DLD1 (cell line): Measurements from ENCODE around the gene CLMP.
"Not testable (repeated sequence)": the region's sequence is repeated elsewhere in the genome, so short reads cannot be mapped to it uniquely, and the experiment has no call there.

Source experiments
- in situ Hi-C: cut with HindIII; loops from 2 replicates; pipeline ENCODE4 v1.10.0; 2017; ENCODE audit warnings: low sequenced_read_pairs

CLMP gene

DNA sequence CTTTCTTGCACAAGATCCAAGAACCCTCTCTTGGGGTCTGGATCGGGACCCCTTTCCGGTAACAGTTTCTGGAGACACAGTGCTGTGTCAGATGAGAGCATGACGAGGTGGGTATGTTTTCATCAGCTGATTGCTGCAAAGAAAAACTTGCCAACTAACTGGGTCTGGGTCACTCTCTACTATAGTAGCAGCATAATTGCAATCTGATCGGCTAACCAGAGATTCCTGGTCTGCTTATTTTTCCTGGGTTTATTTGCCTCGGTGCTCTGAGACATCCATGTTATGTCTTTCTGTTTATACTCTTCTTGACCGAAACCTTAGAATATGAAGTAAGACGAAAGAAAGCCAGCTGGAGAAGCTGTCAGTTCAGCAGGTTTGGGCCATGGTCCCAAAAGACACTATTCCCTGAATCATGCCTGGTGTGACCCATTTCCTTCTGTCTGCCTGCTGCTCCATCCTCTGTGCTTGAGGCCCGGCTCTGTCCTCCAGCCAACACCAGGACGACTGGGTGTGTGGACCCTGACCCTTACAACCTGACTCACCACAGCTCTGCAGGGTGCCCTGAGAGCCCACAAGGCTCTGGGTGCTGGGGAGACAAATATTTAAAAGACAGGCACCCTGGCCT is 24.1 kb upstream of the CLMP start:
- in situ Hi-C loops: no loop called here

DNA sequence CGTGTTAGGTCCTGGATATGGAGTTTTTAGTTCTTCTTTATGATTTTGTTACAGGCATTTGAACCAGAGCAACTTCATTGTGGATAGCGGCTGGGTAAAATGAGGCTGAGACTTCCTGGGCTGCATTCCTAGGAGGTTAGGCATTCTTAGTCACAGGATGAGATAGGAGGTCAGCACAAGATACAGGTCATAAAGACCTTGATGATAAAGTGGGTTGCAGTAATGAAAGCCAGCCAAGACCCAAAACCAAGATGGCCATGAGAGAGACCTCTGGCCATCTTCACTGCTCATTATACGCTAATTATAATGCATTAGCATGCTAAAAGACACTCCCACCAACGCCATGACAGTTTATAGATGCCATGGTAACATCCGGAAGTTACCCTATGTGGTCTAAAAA is 23.4 kb upstream of the CLMP start:
- in situ Hi-C loops: no loop called here

DNA sequence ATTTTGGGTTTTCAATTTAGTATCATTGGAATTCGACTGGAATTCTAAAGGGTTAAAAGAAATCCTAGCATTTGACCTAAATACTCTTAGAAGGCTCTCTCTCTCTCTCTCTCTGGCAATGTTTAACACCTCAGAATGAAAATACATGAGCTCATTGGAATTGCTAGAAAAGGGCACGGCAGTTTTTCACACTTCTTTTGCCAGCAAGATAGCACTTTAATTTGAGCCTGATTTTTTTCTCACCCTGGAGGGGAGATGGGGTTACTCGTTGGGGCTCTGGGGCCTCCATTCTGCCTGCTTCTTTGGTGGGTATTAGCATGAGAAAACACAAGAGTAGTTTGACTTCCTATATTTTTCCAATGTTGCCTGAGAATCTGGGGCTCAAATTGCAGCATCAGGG is 22.8 kb upstream of the CLMP start:
- in situ Hi-C loops: no loop called here

DNA sequence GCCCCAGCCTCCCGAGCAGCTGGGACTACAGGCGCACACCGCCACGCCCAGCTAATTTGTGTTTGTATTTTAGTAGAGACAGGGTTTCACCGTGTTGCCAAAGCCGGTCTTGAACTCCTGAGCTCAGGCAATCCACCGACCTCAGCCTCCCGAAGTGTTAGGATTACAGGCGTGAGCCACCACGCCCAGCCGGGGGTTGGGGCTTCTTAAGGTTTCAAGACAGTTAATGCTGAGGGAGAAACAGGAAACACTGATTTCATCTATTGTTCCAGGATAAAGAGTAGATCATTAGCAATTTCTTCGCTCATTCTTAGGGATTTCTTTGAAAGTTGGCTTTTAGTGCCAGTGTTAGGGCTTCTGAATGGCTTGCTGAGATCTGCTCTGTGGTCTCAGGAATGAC is 21.2 kb upstream of the CLMP start:
- in situ Hi-C loops: no loop called here

DNA sequence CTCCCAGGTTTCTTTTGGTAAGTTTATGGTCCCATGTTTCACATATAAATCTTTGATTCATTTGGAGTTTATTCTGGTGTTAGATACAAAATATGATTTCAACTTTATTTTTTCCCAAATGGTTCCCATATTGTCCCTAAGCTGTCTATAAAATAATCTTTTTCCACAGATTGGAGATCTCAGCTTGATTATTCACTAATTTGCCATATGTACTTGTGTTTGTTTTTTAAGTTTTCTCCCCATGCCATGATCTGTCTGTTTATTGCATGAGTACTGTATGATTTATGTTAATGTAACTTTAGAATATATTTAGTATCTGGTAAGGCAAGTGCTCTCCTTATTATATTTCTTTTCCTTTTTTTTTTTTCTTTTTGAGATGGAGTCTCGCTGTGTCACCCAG is 19.9 kb upstream of the CLMP start:
- in situ Hi-C loops: no loop called here

DNA sequence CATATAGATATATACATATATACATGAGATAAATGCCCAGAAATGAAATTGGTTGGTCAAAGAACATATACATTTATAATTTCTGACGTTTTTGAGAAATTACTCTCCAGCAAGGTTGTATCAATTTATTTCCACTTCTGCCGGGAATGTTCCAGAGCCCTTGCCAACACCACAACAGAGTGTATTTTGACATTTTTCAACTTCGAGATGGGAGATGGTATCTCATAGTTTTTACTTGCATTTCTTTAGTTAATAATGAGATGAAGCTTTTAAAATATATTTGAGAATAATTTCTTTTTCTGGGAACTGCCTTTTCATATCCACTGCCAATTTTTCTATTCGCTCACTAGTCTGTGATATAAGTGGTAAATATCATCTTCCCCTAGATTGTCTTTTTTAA is 19.3 kb upstream of the CLMP start:
- in situ Hi-C loops: no loop called here

DNA sequence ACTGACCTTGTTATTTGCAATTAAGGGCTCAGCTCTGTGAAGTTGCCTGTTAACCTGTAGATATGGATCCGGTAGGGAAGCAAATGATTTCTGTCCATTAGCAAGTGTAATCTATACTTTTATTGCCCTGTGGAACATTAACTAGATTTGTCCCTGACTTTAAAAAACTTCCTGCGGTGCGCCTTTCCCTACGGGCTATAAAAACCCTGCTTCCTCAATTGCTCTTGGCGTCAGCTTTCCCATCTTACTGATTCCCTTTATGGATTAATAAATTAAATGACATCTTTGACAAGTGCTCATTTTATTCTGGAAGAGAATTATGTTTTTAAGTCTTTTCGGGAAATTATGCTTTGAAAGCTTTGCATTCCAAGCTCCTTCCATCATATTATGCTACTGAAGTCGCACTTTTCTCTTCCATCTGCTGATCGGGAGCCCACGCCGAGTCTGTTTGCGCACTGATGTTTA is 18.3 kb upstream of the CLMP start:
- in situ Hi-C loops: no loop called here

DNA sequence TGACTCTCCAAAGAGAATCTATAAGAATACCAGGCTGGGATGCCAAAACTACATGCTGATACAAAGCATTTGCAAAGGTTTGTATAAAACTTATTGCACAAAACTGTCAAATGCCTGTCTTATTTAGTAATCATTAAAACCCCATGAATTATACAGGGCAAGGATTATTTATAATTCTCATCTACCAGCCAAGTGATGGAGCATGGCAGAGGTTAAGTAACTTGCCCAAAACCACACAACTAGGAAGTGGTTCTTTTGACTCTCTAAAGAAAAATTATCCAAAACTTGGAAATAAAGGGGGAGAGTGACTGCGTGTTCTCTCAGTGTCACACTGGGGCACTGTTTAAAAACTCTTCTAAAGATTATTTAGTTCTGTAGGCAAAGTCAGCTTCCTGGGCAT is 17.4 kb upstream of the CLMP start:
- in situ Hi-C loops: no loop called here

DNA sequence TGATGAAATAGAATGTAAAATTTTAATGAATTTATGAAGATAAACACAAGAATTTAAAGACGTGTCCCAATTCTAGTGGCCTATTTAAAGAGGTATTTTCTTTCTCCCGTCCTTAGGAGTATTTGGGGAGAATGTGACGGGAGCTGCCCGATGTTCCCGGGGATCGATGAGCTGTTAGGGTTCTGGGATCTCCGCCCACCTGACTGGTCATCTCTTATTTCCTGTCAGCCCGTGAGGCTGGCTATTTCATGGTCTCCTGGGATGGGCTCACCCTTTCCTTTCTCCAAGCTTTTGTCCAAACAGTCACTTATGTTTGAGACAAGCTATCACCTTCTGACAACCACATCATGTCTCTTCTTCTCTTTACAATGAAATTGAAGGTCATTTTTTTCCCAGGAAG is 16.9 kb upstream of the CLMP start:
- in situ Hi-C loops: no loop called here

DNA sequence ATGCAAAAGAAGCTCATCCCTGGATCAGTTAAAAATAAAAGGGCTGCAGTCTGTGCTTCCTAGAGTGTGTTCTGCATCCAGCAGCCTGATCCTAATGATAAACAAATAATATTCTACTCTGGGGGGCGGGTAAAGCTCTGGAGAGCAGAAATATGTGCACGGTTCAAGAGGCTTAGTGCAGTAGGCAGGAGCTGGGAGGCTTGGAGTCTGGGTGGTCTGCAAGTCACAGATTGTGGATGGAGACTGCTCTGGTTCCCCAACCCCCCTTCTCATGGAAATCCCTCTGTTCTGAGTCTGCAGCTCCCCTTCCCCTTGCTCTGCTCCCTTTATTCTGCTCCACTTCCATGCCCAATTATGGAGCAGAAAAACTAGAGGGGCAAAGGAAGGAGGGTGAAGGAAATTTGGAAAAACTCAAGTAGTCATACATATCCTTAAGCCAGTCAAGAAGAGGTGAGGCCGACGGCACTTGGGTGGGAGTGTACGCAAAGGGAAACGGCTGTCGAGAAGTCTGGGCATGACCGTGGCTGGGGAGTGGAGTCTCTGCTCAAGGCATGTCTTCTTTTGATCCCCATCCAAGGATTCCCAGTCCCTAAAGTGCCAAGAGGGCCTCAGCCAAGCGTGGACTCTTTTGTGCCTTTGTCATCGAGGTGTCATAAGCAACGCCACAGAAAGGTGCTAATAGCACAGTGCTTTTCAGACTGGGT is 16.3 kb upstream of the CLMP start:
- in situ Hi-C loops: no loop called here

DNA sequence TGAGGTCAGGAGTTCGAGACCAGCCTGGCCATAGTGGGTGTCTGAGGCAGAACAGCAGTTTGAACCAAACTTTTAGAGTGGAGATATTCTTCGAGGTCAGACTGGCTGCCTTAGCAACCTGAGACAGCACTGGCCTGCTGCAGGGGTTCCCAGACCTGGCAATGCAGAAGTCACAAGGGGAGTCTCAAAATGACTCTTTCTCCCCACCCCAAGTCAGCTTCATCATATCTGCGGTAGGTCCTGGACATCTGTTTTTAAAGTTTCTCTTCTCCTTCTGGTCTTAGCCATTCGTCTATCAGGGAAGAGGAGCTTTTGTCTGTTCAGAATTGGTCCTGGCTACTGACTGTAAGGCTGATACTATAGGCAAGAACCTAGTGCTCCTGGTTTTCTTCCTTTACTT is 14.5 kb upstream of the CLMP start:
- in situ Hi-C loops: no loop called here

DNA sequence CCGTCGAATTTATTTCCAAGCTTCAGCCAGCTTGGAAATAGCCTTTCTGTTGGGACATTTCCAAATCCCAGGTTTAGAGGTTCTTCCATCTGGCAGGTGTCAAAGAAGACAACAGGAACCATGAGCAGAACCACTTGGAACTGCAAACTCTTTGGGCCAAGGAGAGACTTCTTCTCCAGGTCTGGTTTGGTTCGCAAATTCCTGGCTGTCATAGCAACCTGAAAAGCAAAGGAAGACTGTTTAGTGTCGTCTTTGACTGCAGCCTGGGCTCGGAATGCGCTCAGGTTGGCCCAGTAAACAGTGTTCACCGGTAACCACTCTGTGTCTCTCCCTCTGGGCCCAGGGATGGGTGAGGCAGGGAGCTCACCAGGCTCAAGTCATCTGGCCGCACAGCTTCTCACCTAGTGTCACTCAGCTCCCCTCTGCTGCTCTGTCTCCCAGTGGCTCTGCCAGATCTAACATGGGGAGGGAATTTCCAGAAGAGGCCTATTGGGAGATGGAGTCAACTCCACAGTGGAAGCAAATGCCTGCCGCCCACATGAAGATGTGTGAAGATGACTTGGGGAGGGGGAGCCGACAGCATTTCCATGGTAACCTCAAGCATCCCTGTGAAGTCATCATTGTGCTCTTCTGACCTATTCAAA is 11.9 kb upstream of the CLMP start:
- in situ Hi-C loops: no loop called here

DNA sequence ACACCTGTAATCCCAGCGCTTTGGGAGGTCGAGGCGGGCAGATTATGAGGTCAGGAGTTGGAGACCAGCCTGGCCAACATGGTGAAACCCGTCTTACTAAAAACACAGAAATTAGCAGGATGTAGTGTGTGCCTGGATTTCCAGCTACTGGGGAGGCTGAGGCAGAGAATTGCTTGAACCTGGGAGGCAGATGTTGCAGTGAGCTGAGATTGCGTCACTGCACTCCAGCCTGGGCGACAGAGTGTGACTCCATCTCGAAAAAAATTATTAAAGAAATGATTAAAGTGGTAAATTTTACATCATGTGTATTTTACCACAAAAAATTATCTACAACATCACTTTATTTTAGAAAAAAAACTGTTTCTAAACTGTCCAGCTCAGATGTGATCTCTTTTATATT is 11.0 kb upstream of the CLMP start:
- in situ Hi-C loops: not testable (repeated sequence)

DNA sequence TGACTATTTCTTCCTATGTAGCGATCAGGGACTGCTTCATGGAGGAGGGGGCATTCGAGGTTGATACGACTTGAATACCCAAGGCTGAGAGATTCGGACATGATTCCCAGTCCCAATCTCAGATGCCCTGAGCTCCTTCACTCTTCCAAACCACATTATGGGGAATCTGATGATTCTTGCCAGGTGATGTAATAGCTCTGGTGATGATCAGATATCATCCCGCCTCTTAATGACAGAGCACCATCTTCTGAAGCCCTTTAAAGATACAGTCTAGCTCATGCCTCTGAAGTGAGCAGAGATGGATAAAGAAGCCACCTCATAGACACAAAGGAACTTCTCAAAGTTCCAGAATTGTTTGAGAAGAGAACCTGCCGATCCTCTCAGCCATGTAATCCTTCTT is 8.9 kb upstream of the CLMP start:
- in situ Hi-C loops: no loop called here

DNA sequence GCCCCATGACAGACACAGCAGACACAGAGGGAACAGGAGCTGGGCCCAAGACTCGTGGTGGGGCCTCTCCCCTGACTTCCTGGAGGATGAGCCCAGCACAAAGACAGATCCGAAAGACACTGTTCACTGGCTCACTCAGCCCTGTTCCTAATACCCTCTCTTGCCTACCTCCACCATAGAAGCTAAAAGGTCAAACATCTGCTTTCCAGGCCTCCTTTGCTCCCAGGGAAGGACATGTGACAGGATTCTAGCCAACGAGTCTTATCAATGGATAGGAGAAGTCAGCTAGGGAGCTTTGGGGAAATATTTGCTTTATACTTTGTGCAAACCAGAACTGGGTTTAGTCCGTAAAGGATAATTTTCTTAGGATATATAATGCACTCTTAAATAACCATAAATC is 8.4 kb upstream of the CLMP start:
- in situ Hi-C loops: no loop called here

DNA sequence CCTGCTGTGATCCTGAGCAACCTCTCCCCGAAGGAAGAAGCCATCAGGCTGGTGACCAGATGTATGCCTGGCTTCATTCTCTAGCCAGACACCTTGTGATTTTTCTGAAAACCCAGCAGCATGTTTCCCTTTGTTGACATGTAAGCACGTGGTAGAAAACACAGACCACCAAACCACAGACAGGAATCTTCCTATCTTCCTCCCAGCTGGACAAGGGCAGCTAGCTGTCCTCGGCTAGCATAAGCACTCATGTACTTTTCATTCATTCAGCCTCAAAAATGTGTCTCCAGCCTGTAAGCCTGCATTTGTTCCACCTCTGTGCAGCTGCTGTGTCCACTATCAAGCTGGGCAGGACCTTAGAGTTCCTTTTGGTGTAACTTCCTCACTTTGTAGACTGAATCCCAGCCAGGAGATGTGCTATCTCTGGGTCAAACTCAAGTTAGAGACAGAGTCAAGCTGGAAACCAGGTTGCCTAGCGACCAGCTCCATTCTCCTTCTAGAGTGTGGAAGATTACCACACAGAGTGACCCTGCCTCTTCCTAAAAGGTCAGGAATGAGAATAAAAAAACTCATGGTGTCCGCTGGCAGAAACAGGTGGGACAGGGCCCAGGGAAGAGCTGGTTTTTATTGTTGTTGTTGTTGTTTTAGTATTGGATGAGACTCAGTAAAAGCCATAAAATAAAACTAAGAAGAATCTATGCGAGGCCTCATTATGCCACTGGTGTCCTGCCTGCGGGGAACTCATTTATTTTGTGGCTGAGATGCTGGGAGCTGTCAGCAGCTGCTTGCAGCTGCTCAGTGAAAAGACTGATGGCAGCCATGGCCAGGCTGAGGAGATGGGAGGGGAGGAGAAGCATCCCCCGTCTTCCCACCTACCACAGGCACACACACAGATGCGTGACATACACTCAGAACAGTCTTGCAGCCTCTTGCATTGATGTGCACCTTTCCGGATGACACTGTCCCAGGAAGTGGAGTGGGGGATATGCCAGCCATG is 7.4 kb upstream of the CLMP start:
- in situ Hi-C loops: no loop called here

DNA sequence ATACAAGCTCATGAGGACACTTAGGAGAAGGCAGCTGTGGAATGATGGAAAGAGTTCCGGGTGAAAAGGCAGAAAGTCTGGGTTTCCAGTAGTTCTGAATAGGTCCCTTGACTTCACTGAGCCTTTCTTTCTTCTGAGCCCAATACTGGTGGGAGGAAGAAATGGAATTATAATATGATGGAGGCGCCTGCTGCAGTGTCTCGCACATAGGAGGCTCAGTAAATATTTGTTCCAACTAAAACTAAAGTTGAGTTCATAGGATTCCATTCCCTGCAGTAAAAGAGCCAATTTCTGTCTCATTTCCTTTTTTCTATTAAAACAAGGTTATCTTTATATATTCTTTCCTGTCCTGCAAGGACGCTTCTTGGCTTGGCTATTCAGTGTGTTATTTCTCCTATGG is 5.2 kb upstream of the CLMP start:
- in situ Hi-C loops: no loop called here

DNA sequence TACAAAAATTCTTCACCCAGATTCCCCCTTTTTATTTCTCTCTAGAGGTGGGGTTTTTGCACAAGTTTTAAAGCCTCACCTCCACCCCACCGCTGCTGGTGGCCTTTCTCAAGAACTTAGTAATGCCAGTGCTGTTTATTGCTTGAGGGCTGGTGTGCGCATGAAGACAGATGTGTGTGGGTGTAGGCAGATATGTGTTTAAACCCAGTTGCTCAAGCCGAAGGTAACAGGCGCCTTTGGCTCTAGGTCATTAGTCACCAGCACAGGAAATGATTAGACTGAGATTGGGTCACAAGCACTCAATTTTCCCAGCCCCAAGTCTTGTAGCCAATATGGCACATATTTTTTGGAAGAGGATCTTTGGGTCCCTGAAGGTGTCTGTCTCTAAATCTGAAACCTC is 2.7 kb upstream of the CLMP start:
- in situ Hi-C loops: no loop called here

DNA sequence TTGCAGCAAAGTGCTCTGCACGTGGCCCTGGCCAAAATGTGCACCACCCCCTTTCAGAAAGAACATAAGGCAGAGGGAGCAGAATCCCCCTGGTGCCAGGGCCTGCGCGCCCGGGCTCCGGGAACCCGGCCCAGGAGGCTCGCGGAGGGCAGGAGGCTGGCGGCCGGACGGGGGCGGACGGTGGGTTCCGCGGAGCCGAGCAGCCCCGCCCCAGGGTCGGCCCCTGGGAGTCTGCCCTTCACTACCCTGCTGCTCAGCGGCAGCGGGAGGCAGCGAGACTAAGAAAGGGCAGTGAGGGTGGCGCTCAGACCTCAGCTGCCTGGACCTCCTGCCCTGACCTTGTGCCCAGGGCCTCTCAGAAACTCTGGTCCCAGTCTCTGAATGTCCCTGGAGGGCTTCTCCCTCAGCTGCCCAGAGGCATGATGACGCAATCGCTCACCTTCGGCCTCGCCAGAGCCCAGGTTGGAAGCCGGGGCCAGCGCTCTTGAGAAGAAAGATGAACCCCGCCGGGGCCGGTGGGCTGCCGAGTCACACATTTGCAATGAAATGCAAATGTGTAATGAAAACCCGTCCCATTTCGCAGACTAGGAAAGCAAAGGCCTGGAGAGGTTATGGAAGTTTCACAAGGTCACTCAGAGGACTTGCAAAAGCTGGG is 1.1 kb upstream of the CLMP start:
- in situ Hi-C loops: no loop called here

DNA sequence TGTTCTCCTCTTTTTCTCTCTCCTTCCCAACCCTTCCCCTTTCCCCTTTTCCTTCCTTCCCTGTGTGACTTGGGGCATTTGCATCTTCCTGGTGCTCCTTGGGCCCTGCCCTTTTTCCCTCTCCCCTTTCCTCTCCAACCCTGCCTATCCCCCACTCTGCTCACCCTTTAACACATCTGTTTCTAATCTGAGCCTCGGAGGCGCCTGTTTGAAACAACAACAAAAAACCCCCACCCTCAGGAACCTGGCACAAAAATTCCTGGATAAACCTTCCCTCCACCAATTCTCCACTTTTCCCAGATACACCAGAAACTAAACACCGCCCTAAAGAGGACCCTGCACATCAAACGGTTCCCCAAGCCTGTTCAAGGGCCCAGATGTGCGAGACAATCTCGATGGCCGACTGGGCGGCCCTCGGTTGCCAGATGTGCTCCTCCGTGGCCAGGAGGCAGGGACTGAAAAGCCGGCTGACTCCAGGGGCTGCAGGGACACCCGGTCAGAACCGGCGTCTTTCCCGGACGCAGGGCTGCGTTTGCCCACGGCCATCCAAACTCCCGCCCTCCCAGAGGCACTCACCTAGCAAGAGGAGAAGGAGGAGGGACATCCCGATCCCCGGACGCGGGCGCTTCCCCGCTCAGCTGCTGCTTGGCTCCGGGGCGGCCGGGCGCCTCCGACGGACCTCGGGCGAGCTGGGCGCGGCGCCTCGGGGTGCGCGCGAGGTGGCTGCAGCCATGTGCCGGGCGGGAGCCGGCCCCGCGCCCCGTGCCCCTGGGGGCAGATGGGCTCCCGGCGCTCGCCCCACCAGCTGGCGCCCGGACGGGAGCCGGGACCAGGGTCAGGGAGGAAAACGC is 486 bp downstream of the CLMP start:
- in situ Hi-C loops: no loop called here
